ENCODE measurements around the gene TBCCD1. TPM values are rescaled to one million over a fixed set of nuclear protein-coding genes. Genes with fewer than 3 reads are reported as not detected.

TBCCD1 gene
- total and polyA plus RNA-seq, 4 donors: 5.1 to 13.3 (median 8.4) TPM

DNA sequence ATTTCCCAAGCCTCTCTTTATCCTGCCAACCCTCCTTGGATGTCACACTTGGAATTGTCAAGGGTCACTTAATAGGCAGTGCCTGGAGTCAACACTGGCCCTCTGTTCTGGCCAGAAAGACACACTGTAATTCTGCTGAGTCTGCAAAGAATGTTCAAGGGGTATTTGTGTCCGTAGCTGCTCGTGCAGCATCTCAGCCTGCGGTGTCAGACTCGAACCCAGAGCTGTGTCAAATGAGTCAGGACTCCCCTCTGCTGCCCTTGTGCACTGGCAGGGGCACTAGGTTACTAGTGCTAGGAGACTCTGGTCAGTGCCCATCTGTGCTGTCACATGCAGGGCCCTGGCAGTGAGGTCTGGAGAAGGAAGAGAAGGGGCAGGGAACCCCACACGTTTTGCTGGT lies 44.9 kb upstream of the TBCCD1 start:
- H3K9me3 ChIP-seq (ENCODE audit: control insufficient read depth, low read length): no peaks in the 10 kb centered on the region
- H3K36me3 ChIP-seq (ENCODE audit: control insufficient read depth in 1 of 2, insufficient read depth in 2 of 2, low read length in 1 of 2): no peaks in the 10 kb centered on the region
- H3K4me3 ChIP-seq (ENCODE audit: low read length in 2 of 2): no peak overlapping the region
- WGBS, 2 donors: 82 to 83% methylated on average over 5 of the region's 5 CpGs
- DNase-seq (no peak), ATAC-seq (ENCODE audit: low FRiP score) (no peak)
- H3K4me1 ChIP-seq (ENCODE audit: control insufficient read depth in 1 of 2, insufficient read depth in 2 of 2, low read length in 2 of 2): no peaks in the 10 kb centered on the region
- intact Hi-C loops (cut with DNase I): loop anchor here in 1 of 2 donors (10.0 kb wide), 1 partner anchor 173 kb away; the partner anchor contains the start of gene EIF4A2
- no peak overlapping the region for H3K27ac ChIP-seq (ENCODE audit: low read depth in 1 of 2, low read length in 2 of 2)
- no peaks in the 10 kb centered on the region for H3K27me3 ChIP-seq (ENCODE audit: control insufficient read depth in 1 of 2, insufficient read depth in 2 of 2, low read length in 1 of 2)

DNA sequence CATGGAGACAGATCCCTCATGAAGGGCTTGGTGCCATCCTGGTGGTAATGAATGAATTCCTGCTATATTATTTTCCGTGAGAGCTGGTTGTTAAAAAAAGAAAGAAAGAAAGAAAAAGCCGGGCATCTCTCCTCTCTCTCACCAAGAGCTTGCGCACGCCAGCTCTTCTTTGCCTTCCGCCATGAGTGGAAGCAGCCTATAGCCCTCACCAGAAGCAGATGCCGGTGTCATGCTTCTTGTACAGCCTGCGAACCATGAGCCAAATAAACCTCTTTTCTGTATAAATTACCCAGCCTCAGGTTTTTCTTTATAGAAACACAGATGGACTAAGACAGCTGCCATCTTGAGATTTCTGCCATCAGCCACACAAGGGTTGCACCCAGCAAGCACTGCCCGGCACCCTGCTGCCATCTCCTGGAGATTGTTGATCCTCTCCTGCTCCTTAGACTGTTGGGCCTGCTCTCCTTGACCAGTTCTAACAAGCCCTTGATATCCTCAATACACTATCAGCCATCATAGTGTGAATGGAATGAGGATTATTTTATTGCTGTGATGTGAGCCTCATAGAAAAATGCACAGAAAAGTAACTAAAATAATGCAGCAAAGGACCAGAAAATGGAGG lies 42.2 kb upstream of the TBCCD1 start:
- H3K4me3 ChIP-seq (ENCODE audit: low read length in 2 of 2): no peak overlapping the region

DNA sequence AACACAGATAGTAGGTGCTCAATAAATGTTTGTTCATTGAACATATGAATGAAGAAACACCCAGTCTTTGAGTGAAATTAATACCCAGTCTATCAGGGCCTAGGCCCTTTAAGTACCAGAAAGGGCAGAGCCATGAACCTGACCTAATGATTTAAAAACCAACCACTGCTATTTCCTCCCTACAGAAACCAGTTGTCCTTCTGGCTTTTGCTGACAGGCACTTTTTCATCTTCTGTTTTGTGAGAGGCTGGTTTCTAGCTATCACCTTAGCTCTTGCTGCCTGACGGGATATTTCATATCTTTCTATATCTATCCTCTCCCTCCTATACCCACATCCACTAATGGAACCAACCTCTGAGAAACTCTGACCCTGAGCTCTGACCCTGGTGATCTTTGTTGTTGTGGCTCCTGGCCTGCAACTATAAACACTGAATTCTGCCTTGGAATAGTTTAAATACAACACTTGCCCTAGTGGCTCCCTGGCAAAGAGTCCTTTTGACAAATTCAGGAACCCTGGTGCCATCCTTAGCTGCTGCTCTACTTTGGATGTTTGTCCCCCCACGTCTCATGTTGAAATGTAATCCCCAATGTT lies 41.6 kb upstream of the TBCCD1 start:
- H3K27ac ChIP-seq (ENCODE audit: low read depth in 1 of 2, low read length in 2 of 2): no peak overlapping the region

More for the DNA sequence above, 42.2 kb upstream of the TBCCD1 start:
- Histone ChIP-seq H3K36me3 (ENCODE audit: control insufficient read depth in 1 of 2, insufficient read depth in 2 of 2, low read length in 1 of 2) (no peaks in the 10 kb centered on the region), H3K4me1 (ENCODE audit: control insufficient read depth in 1 of 2, insufficient read depth in 2 of 2, low read length in 2 of 2) (no peaks in the 10 kb centered on the region), H3K27ac (ENCODE audit: low read depth in 1 of 2, low read length in 2 of 2) (no peak overlapping the region), H3K27me3 (ENCODE audit: control insufficient read depth in 1 of 2, insufficient read depth in 2 of 2, low read length in 1 of 2) (no peaks in the 10 kb centered on the region), H3K9me3 (ENCODE audit: control insufficient read depth, low read length) (no peaks in the 10 kb centered on the region)
- DNase-seq: no peak
- ATAC-seq (ENCODE audit: low FRiP score): no peak
- intact Hi-C loops (cut with DNase I): no loop called here
- 92 to 94% methylated on average over 8 of the region's 8 CpGs for WGBS, 2 donors

DNA sequence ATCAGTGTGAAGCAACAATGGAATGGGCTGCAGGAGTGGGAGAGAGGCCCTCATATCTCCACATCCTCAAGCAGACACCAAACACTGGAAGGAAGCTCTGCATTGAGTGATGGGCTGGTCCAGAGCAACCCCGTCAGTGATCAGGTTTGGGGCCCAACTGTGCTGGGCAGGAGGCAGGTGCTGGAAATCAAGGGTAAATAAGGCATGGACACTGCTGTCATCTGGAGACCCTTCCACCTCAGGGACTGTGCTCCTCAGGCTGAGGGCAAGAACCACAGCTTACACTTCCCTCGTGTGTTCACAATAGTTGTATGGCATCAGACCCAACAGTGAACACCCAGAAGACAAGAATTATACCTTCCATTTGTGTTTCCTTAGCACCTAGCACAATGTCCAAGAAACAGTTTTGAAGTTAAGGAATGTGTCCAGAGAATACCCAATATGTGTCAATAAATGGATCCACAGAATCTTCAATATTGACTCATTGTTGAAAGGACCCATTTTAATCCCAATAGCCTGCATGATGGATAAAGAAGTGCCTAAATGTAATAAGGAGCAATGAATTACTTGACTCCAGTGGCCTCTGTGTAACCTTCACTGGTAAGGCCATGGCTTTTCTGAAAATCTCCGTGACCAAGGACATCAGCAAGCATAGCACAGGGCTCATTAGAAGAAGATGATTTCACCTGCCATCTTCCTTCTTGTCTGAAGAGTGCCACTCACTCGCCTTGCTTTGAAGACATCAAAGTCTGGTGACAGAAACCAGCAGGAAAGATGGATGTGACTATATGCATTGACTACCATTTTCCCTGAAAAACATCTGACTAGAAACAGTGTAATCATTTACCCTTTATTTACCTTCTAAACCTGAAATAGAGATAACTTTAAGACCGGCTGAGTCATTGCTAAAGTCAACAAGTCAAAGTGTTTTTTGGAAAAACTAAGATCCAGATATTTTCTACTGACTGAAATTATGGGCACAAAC lies 38.7 kb upstream of the TBCCD1 start:
- no peak for ATAC-seq (ENCODE audit: low FRiP score)
- no peak overlapping the region for H3K27ac ChIP-seq (ENCODE audit: low read depth in 1 of 2, low read length in 2 of 2)
- 67 to 74% methylated on average over 5 of the region's 5 CpGs for WGBS, 2 donors
- H3K36me3 ChIP-seq (ENCODE audit: control insufficient read depth in 1 of 2, insufficient read depth in 2 of 2, low read length in 1 of 2): no peaks in the 10 kb centered on the region
- no peaks in the 10 kb centered on the region for H3K9me3 ChIP-seq (ENCODE audit: control insufficient read depth, low read length)
- no peaks in the 10 kb centered on the region for H3K4me1 ChIP-seq (ENCODE audit: control insufficient read depth in 1 of 2, insufficient read depth in 2 of 2, low read length in 2 of 2)
- no peaks in the 10 kb centered on the region for H3K27me3 ChIP-seq (ENCODE audit: control insufficient read depth in 1 of 2, insufficient read depth in 2 of 2, low read length in 1 of 2)
- intact Hi-C loops (cut with DNase I): no loop called here
- no peak overlapping the region for H3K4me3 ChIP-seq (ENCODE audit: low read length in 2 of 2)
- no peak for DNase-seq

More for the DNA sequence above, 41.6 kb upstream of the TBCCD1 start:
- no peaks in the 10 kb centered on the region for H3K36me3 ChIP-seq (ENCODE audit: control insufficient read depth in 1 of 2, insufficient read depth in 2 of 2, low read length in 1 of 2)
- ATAC-seq (ENCODE audit: low FRiP score) (no peak), DNase-seq (no peak)
- H3K4me1 ChIP-seq (ENCODE audit: control insufficient read depth in 1 of 2, insufficient read depth in 2 of 2, low read length in 2 of 2): no peaks in the 10 kb centered on the region
- H3K27me3 ChIP-seq (ENCODE audit: control insufficient read depth in 1 of 2, insufficient read depth in 2 of 2, low read length in 1 of 2): no peaks in the 10 kb centered on the region
- 92 to 100% methylated on average over 2 of the region's 2 CpGs for WGBS, 2 donors
- no peaks in the 10 kb centered on the region for H3K9me3 ChIP-seq (ENCODE audit: control insufficient read depth, low read length)
- intact Hi-C loops (cut with DNase I): no loop called here
- no peak overlapping the region for H3K4me3 ChIP-seq (ENCODE audit: low read length in 2 of 2)

DNA sequence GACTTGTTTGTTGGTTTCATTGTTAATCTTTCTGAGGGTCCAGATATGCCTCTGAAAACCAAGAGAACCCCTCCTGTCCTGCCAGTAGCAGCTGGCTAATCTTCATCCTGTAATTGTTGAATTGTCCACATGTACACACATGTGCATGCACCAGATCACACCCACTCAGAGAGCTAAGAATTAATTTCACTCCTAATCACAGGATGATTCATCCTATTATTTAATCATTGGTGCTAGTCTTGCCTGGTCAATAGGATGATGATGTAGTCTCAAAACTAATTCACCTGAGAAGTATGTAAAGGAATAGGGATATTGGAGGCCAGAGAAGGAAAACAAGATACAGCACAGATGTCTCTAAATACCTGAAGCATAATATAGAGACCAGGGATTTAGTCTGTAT lies 37.9 kb upstream of the TBCCD1 start:
- DNase-seq: no peak
- H3K36me3 ChIP-seq (ENCODE audit: control insufficient read depth in 1 of 2, insufficient read depth in 2 of 2, low read length in 1 of 2): no peaks in the 10 kb centered on the region
- H3K4me1 ChIP-seq (ENCODE audit: control insufficient read depth in 1 of 2, insufficient read depth in 2 of 2, low read length in 2 of 2): no peaks in the 10 kb centered on the region
- H3K9me3 ChIP-seq (ENCODE audit: control insufficient read depth, low read length): no peaks in the 10 kb centered on the region
- no peak overlapping the region for H3K27ac ChIP-seq (ENCODE audit: low read depth in 1 of 2, low read length in 2 of 2)
- H3K27me3 ChIP-seq (ENCODE audit: control insufficient read depth in 1 of 2, insufficient read depth in 2 of 2, low read length in 1 of 2): no peaks in the 10 kb centered on the region
- H3K4me3 ChIP-seq (ENCODE audit: low read length in 2 of 2): no peak overlapping the region
- intact Hi-C loops (cut with DNase I): no loop called here
- no peak for ATAC-seq (ENCODE audit: low FRiP score)

DNA sequence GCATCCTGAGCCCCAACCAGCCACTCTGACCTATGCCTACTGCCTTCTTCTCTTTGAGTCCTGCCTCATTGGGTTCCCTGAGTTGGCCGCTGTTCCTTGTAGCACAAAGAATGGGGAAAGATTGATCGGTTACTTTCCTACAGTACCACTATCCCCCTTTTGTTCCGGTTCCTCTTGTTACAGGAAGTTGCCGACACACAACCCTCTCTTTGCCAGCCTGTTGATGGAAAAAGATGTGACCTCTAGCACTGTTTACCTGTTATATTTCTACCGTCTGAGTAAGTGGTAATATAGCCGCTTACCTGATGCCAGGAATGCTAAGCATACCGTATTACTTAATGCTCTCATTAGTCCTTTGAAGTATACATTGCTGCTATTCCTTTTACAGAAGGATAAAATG lies 36.0 kb upstream of the TBCCD1 start:
- ATAC-seq (ENCODE audit: low FRiP score) (no peak), DNase-seq (no peak)
- Histone ChIP-seq H3K4me1 (ENCODE audit: control insufficient read depth in 1 of 2, insufficient read depth in 2 of 2, low read length in 2 of 2) (no peaks in the 10 kb centered on the region), H3K4me3 (ENCODE audit: low read length in 2 of 2) (no peak overlapping the region), H3K36me3 (ENCODE audit: control insufficient read depth in 1 of 2, insufficient read depth in 2 of 2, low read length in 1 of 2) (no peaks in the 10 kb centered on the region), H3K27ac (ENCODE audit: low read depth in 1 of 2, low read length in 2 of 2) (no peak overlapping the region), H3K27me3 (ENCODE audit: control insufficient read depth in 1 of 2, insufficient read depth in 2 of 2, low read length in 1 of 2) (no peaks in the 10 kb centered on the region), H3K9me3 (ENCODE audit: control insufficient read depth, low read length) (no peaks in the 10 kb centered on the region)
- WGBS, 2 donors: 91 to 92% methylated on average over 7 of the region's 7 CpGs
- intact Hi-C loops (cut with DNase I): no loop called here

DNA sequence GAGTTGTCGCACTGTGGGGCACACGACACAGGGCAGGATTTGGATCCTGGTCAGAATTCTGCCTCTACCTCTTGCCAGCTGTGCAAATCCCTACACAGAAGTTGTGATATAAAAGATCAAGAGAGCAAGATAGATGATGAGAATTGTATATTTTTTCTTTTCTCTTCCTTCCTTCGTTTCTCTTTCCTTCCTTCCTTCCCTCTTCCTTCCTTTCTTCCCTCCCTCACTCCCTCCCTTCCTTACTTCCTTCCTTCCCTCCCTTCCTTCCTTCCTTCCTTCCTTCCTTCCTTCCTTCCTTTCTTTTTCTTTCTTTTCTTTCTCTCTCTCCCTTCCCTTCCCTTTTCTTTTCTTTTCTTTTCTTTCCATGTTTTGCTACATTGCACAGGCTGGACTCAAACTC lies 33.8 kb upstream of the TBCCD1 start:
- H3K9me3 ChIP-seq (ENCODE audit: control insufficient read depth, low read length): no peaks in the 10 kb centered on the region
- H3K36me3 ChIP-seq (ENCODE audit: control insufficient read depth in 1 of 2, insufficient read depth in 2 of 2, low read length in 1 of 2): no peaks in the 10 kb centered on the region
- intact Hi-C loops (cut with DNase I): no loop called here
- ATAC-seq (ENCODE audit: low FRiP score): no peak
- WGBS, 2 donors: 46 to 64% methylated on average over 3 of the region's 3 CpGs
- H3K27ac ChIP-seq (ENCODE audit: low read depth in 1 of 2, low read length in 2 of 2): no peak overlapping the region
- no peaks in the 10 kb centered on the region for H3K27me3 ChIP-seq (ENCODE audit: control insufficient read depth in 1 of 2, insufficient read depth in 2 of 2, low read length in 1 of 2)
- H3K4me3 ChIP-seq (ENCODE audit: low read length in 2 of 2): no peak overlapping the region
- H3K4me1 ChIP-seq (ENCODE audit: control insufficient read depth in 1 of 2, insufficient read depth in 2 of 2, low read length in 2 of 2): no peaks in the 10 kb centered on the region
- no peak for DNase-seq

DNA sequence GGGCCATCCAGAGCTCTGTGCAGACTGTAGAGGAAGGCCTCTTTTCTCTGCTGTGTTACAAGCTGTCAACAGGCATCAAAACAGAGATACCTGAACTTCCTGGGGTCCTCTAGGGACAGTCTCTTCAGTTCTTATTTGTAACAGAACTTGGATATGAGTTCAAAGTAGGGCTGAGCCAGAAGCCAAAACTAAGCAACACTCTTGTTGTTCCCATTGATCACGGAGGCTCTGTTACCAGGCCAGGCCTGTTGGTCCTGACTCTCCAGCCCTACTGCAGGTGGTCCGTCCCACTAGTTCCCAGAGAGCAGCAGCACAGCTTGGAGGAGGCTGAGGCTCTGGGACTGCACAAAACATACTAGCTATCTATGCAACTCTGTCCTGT lies 32.6 kb upstream of the TBCCD1 start:
- no peak overlapping the region for H3K27ac ChIP-seq (ENCODE audit: low read depth in 1 of 2, low read length in 2 of 2)
- H3K4me3 ChIP-seq (ENCODE audit: low read length in 2 of 2): no peak overlapping the region
- DNase-seq (no peak), ATAC-seq (ENCODE audit: low FRiP score) (peak; percentile 15)
- H3K27me3 ChIP-seq (ENCODE audit: control insufficient read depth in 1 of 2, insufficient read depth in 2 of 2, low read length in 1 of 2): no peaks in the 10 kb centered on the region
- intact Hi-C loops (cut with DNase I): no loop called here
- no peaks in the 10 kb centered on the region for H3K4me1 ChIP-seq (ENCODE audit: control insufficient read depth in 1 of 2, insufficient read depth in 2 of 2, low read length in 2 of 2)
- H3K9me3 ChIP-seq (ENCODE audit: control insufficient read depth, low read length): no peaks in the 10 kb centered on the region
- WGBS, 2 donors: 96 to 98% methylated on average over 2 of the region's 2 CpGs
- no peaks in the 10 kb centered on the region for H3K36me3 ChIP-seq (ENCODE audit: control insufficient read depth in 1 of 2, insufficient read depth in 2 of 2, low read length in 1 of 2)

Measured in aorta (tissue), 5 donors.